ENCODE results near the gene PHTF2.
"Not testable (repeated sequence)": the region's sequence is repeated elsewhere in the genome, so short reads cannot be mapped to it uniquely, and the experiment has no call there.

The PHTF2 gene

DNA sequence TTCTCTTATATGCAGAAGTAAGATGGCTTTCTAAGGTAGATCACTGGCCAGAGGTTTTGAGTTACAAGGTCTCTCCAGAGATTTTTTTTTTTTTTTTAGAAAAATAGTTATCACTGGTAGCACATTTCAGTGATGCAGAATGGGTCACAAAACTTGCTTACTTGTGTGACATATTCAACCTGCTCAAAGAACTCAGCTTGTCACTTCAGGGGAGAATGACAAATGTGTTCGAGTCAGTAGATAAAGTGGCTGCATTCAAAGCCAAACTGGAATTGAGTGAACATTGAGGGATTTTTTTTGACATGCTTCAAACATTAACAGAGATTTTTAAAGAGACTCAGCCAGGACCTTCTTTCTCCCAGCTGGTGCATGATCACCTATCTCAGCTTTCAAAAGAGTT lies 33.4 kb downstream of the PHTF2 start:
- DNase-seq: no peak

DNA sequence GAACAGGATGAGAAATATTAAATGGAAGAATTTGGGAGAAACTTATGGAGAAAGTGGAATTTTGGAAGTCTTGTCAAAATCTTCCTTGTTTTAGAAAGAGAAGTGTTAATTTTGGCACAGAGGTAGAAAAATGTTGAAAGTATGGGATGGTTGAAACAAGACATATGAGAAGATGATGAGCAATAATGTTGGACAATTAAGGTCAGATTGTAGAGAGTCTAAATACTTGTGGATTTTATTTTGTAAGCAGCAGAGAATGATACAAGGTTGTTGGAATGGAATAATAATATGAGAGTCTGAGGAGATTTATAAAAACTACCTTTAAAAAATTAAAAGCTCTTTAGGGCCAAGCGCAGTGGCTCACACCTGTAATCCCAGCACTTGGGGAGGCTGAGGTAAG lies 34.6 kb downstream of the PHTF2 start:
- peak; percentile 19 for DNase-seq

DNA sequence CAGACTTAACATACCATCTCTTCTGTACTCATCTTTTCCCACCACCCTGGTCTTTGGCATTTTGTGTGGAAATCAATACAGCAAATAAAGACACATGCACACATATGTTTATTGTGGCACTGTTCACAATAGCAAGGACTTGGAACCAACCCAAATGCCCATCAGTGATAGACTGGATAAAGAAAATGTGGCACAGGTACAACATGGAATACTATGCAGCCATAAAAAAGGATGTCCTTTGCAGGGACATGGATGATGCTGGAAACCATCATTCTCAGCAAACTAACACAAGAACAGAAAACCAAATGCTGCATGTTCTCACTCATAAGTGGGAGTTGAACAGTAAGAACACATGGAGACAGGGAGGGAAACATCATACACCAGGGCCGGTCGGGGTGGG lies 37.9 kb downstream of the PHTF2 start:
- DNase-seq: not testable (repeated sequence)

DNA sequence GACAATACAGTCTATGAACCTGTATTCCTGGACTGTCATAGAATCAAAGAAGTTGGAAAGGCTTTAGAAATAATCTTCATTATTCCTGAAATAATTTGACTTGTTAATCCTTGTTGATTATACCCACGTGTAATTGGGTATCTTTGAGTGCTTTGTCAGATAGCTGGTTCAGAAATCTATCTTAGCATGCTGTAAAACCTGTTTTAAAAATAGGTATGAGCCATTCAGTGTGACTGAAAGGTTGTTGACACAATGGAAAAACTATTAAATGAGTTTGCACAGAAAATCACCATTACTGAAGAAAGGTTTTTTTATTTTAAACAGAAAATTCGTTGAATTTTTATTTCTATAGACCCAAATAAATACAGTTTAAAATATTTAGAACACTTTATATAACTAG lies 38.7 kb downstream of the PHTF2 start:
- no peak for DNase-seq

DNA sequence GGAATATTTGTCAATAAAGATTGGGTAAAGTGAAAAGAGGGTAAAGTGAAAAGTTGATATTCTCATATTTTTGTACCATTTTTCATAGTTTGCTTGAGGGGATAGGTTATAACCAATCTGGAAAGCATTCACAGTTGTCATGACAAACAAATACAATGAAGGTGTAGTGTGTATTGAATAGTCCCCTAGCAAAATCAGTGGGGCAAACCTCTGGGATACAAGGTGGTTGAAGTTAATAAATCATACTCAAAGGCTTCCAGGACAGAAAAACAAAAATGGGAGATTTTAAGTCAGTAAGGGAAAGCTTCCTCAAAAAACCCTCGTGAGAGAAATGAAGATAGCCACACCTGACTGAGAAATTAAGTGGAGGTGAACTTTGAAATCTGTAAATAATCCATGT lies 39.4 kb downstream of the PHTF2 start:
- no peak for DNase-seq

DNA sequence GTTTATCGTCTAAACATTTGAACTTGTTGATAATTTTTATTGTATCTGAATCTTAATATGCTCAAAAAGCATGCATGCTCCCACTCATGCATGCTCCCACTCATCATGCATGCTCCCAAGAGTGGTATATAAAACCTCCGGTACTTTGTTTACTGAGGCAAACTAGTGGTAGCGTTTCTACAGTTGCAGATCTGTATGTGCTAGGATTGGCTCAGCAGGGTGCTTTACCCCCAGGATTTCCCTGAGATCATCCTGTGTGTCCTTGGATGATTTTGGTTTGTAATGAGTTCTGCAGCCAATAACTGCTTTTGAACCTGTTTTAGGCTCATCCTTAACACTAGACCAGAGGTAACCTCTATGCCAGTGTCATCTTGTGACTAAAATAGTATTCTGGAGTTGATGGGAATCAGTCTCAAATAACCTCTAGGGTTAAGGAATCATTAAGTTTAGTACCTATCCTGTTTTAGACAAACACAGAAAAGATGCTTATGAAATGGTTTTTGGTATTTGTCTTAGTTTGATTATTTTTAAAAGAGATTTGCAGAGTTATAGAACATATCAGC lies 40.4 kb downstream of the PHTF2 start:
- no peak for DNase-seq

DNA sequence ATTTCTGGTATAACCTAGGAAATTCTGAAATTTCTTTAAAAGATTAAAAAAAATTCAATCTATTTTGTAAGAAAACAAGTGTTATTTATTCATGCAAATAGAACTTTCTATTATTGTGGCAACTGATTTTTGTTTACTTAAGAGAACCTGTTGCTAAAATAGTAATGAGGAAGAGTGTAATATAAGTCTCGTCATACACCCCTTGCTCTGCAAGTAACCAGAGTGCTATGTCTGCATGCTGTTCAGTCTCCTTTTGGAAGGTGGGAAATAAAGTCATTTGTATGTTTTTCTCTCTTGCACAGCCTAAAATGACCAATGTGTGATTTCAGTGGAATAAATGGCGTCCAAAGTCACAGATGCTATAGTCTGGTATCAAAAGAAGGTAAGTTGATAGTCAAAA lies 41.3 kb downstream of the PHTF2 start:
- no peak for DNase-seq

DNA sequence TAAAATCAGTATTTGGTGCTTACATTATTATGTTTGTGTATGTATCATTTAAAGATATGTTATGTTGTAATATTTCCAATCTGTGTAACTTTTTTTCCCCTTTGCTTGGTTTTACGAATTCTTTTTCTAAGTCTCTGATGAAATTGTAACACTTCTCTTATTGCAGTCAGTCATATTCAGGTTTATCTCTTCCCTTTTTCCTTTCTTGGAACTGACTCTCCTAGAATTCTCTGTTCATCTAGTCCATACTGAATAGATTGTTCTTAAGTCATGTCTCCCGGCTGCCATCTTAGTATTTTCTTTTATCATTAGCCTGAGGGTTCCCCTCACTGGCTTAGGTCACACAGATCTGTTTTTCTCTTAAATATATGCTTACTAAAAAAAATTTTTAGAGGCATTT lies 44.6 kb downstream of the PHTF2 start:
- no peak for DNase-seq

DNA sequence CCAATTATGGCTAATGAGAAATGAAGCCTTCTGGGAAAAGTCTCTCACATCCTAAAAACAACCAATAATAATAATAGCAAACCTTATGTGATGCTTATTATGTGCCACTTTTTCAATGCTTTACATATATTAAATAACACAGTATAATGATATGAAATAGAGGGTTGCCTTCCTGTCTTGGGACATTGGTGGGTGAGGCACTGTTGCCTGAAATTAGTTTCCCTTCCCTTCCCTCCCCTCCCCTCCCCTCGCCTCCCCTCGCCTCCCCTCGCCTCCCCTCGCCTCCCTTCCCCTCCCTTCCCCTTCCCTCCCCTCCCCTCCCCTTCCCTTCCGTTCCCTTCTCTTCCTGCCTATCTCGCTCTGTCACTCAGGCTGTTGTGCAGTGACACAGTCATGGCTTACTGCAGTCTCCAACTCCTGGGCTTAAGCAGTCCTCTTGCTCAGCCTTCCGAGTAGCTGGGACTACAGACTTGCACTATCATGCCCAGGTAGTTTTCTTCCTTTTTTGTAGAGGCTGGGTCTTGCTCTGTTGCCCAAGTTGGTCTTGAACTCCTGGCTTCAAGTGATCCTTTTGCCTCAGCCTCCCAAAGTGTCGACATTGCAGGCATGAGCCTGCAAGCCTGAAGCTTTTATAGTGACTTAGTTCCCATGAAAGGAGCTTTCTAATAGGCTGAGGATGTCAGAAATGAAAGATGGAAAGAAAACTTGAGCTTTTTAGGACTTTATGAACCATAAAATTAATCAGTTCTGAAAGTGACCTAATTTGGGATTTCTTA lies 47.9 kb downstream of the PHTF2 start:
- DNase-seq: no peak

DNA sequence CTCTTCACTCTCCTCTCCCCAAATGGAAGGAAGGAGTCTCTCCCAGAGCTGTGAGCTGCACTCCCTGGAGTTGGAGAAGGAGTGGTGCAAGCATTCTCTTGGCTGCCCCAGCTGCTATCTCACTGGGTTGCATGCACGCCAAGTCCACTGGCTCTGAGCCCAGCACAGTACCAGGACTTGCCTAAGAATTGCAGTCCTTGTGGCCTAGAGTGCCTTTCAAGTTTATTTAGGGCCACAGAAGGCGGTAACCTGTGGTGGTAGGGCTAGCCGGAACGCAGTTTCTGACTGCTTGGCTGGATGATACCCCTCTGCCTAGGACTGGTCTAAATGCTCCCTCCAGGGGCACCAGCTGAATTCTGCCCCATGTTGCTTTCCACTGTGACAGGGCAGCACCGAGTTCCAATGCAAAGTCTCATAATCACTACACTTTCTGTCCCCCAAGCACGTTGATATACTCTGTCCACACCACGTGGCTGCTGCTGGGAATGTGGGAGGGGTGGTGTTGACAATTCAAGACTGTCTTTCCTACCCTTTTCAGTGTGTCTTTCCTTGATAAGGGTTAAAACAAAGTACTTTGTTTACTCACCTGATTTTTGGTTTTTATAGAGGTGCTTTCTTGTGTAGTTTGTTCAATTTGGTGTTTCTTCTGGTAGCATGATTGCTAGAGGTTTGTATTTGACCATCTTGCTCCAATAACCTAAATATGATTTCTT lies 57.0 kb downstream of the PHTF2 start:
- DNase-seq: no peak

DNA sequence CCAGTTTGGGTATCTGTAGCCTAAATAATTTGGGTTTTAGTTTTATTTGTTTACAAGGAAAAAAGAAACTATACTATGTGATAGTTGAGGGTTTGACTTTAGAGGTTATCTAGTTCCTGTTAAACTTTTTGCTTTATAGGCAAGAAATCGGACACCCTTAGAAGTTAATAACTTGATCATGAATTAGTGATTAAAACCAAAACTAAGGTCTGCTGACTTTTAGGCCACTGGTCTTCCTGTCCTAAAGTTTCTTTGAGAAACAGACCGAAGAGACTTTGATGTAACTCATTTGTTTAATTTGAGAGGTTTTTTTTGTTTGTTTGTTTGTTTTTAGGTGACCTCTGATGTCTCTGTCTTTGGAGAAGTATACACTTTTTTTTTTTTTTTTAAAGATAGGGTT lies 59.7 kb downstream of the PHTF2 start:
- no peak for DNase-seq

DNA sequence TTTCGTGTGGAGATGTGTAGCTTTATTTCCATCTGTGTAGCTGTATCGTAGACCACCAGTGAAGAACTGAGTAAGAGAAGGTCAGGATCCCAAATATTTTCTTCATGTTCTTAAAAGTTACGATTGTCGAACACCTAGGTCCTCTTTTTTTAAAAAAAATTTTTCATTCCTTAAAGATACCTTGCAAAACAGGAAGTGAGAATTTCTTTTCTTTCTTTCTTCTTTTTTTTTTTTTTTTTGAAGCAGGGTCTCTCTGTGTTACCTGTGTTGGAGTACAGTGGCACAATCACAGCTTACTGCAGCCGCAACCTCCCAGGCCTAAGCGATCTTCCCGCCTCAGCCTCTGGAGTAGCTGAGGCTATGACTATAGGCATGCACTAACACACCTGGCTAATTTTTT lies 60.8 kb downstream of the PHTF2 start:
- DNase-seq: no peak

DNA sequence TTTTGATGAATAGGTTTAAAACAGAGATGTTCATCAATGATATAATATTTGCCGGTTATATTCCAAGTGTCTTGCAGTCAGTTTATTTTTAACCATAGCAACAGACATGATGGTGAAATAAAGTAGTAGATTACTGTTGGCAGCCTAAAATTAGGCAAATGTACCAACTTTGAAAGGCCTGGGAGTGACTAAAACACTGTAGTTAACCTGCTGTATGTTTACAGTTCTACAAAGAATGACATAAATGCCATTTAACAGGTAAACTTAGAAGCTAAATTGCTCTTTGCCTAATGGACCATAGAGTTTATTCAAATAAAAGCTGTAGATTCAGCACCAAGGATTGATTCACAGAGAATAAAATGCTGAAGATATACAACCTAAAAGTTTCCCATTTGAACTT lies 64.1 kb downstream of the PHTF2 start:
- no peak for DNase-seq

DNA sequence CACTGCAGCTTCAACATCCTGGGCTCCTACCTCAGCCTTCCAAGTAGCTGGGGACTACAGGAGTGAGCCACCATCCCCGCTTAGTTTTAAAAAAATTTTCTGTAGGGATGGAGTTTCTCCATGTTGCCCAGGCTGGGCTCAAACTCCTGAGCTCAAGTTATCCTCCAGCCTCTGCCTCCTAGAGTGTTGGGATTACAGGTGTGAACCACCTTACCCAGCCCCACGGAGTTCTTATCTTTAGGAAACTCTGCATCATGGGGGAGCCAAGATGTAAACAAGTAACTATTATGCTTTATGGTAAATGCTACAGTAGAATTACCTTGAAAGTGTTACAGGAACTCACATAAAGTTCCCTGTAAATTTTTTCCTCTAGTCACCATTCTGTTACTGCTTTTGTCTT lies 65.3 kb downstream of the PHTF2 start:
- DNase-seq: no peak

DNA sequence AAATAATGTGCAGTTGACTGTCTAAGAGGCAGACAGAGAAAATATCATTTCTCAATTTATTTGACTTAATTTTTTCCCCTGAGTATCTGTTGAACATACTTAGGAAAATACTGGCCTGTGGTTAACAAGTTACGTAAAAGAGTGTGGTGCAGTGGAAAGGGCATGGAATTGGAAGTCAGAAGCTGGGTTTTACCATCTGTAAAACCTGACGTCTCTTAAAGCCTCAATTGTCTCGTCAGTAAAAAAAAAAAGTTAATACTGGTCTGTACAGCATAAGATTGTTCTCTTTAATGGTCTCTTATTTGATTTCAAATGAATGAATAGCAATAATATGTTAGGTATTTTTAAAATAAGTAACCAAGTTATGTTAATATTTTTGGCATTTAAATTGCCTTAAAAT lies 67.8 kb downstream of the PHTF2 start:
- peak; percentile 42 for DNase-seq

DNA sequence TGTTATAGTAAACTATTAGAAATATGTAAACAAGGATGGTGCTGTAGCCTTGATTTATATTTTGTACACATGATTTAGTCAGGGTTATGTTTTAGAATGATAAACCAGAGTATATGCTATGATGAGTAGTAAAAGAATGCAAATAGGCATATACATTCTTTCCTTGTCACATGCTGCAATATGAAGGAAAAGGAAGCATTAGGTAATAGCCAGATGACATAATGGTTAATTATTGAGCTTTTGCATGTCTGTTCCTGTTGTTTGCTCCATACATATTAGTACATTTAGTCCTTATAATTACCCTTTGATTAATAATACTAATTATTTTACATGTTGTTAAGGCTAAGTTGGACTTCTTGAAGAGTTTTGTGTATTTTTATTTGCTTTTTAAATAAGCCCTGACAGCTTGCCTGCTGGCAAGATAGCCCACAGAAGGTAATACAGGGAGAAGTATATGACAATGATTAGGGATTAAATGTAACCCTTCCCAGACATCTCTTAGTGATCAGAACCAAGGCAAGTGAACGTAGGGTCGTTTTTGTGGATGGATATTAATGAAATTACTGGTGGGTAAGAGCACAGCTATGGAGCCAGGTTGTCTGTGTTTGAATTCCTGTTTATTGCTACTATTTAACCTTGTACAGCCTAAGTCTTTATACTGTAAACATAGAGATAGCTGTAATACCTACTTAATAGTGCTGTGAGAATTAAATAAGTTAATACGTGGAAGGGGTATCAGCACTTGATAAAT lies 68.4 kb downstream of the PHTF2 start:
- DNase-seq: peak; percentile 77

DNA sequence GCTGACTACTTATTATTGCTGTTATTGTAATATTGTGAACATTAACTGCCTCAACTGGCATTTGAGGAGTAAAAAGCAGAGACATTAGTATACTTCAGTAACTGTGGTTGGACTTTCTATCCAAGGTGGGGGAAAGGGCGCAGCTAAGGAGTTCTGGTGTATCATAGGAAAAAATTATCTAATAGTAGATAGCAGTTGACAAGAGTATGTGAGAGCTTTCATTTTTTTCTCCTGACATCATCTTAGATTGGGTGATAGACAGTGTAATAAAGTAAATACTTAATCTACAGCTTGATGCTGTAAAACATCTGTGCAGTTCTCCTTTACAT lies 68.9 kb downstream of the PHTF2 start:
- peak; percentile 50 for DNase-seq

DNA sequence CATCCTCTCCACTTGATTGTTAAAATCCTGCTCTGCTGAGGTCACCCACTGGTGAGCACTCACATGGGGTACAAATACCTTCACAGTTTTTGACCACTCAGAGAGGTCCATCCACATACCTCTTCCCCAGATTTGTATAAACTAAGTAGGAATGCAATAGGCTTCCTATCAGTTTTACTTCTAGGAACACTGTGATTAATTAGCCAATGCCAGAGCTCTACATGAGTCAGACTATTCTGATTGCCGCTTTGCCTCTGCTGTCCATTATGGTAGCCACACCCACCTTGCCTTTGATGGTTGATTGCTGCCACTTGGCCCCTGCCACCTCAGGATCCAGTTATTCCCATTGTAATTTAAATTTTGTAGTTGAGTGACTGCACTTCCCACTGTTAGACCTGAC lies 73.7 kb downstream of the PHTF2 start:
- DNase-seq: not testable (repeated sequence)

DNA sequence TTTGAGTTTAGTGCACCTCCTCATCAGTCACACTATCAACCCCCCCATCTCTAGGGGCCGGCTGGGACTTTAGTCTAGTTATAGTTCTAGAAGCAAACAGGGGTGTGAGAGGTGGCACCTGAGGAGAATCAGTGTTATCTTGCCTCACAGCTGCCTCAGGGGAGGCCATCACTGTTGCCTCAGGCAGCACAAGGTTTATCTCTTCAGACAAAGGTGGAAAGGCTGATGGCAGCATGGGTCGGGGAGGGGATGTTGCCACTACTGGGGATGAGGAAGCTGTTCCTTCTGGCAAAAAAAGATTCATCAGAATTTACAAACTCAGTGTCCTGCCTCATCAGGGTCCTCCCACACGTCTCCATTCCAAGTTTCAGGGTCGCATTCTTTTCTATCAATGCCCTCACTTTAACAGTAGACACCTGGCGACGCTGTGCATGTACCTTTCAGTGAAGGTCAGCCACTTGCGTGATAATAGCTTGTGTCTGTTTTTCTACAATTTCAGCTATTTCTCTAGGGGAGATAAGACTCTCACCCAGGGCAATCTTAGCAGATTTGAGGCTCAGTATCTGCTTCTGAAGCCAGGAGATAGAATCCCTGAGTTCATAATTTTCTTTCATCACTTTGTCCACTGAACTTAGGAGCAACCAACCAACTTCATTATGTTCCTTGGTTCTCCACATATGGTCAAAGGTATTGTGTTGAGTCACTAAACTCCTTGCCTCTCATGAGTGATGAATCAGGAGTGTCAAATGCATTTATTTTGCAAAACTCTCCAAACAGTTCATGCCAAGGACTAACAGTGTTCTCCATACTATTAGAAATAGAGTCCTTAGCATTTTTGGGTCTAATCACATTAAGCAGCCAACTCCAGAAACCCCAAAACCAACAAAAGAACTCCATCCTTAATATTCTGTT lies 75.1 kb downstream of the PHTF2 start:
- DNase-seq: peak; percentile 65

DNA sequence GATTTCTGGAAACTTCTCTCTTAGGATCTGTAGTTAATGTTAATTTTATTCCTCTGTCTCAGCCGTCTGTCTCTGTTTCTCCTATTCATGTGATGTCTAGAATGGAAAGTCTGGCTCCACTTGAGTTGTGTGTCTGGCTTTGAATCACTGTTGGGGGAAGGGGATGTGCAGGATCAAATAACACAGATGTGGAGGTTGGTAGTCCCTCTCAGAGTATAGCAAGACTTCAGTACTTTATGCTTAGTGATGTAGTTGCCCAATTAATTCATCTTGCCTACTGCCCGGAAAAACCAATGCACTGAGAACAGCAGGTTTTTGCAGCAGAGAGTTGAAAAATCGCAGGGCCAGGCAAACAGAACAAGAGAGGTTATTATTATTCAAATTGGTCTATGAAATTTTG lies 79.2 kb downstream of the PHTF2 start:
- DNase-seq: peak; percentile 72

DNA sequence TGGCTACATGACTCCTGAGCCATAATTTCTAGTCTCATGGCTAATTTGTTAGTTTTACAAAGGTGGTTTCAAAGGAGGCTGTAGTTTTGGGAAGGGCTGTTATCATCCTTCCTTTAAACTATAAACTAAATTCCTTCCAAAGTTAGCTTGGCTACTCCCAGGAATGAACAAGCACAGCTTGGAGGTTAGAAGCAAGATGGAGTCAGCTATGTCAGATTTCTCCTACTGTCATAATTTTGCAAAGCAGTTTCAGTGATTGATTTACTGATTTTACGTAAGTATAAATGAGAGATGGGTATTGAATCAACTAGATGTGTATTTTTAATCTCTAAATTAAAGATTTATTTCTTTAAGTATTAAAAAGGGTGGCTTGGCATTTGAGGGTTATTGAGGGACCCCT lies 79.9 kb downstream of the PHTF2 start:
- DNase-seq: no peak

DNA sequence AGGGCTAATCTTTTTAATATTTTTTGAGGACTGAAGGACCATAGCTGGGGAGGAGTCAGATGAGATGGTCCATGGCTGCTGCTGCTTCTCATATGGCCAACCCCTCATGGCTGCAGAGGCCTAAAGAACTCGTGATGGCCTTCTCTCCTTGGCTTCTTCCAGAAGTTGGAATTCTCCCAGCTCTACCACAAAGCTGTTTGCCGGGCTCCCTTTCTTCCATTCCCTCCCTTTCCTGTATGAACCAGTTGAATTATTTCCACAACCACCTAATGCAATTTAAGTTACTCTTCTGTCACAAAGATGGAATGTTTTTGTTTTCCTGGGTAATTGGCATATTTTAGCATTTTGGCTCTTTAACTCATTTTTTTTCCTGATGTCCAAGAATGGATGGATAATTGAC lies 80.7 kb downstream of the PHTF2 start:
- DNase-seq: no peak

DNA sequence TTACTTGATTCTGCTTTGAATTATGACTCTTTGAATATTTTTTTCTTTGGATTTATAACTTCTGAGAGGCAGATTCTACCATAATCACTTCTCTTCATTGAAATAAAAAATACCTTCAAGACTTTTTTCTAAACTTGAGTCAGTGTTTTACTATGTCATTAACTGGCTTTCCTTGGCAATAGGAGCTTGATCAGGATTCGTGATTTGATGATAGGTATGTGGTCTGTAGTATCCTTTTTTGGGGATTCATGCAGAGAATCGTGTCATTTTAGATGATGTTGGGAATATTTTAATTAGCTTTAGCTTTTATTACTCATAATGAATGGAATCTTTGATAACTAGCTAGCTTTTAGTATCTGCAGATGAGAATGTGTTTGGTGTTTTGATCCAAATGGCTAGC lies 83.3 kb downstream of the PHTF2 start:
- peak; percentile 36 for DNase-seq
